Transverse colon (tissue), 4 donors: ENCODE results near the gene CD2BP2.

ENCODE experiments used
- EP300 ChIP-seq: sonication (generic); formaldehyde crosslinking; IDR thresholded peaks from one replicate; pipeline ENCODE4 v1.6.1; 2017; ENCODE audit warnings: antibody characterized with exemption, low read depth
- POLR2A ChIP-seq: fragments of 450-650 bp; IDR thresholded peaks from one replicate; pipeline ENCODE4 v1.6.1; 2016; ENCODE audit warnings: antibody characterized with exemption, mild to moderate bottlenecking, moderate library complexity
- POLR2AphosphoS5 ChIP-seq, 3 donors: sonication (generic); formaldehyde crosslinking; IDR thresholded peaks; one replicate each; pipeline ENCODE4 v1.6.1; 2016; ENCODE audit warnings: antibody characterized with exemption in 3 of 3
- TF ChIP-seq, protein P1 (sequence below), 5 experiments: fragments of 200-600 bp in 3 of 5; fragments of 450-650 bp in 2 of 5; sonication (generic) in 3 of 5; IDR thresholded peaks; 1 replicate in 2 of 5; 2 replicates in 3 of 5; pipeline ENCODE4 v1.5.1; 2016 to 2017; ENCODE audit warnings: antibody characterized with exemption in 5 of 5, inconsistent platforms in 3 of 5, mild to moderate bottlenecking in 2 of 5, moderate library complexity in 1 of 5

- TF ChIP-seq, protein P1, sequence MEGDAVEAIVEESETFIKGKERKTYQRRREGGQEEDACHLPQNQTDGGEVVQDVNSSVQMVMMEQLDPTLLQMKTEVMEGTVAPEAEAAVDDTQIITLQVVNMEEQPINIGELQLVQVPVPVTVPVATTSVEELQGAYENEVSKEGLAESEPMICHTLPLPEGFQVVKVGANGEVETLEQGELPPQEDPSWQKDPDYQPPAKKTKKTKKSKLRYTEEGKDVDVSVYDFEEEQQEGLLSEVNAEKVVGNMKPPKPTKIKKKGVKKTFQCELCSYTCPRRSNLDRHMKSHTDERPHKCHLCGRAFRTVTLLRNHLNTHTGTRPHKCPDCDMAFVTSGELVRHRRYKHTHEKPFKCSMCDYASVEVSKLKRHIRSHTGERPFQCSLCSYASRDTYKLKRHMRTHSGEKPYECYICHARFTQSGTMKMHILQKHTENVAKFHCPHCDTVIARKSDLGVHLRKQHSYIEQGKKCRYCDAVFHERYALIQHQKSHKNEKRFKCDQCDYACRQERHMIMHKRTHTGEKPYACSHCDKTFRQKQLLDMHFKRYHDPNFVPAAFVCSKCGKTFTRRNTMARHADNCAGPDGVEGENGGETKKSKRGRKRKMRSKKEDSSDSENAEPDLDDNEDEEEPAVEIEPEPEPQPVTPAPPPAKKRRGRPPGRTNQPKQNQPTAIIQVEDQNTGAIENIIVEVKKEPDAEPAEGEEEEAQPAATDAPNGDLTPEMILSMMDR (IDR thresholded peaks at IDR 0.05): no peak
- TF ChIP-seq POLR2A (peak; percentile 72), EP300 (no peak), POLR2AphosphoS5 (IDR thresholded peaks at IDR 0.05) (peak in 2 of 3 donors; percentile 73 to 82)
Measured at GRCh38 chr16:30377812-30378235, 22.7 kb upstream of the CD2BP2 start.
